Kidney (tissue), 14 donors: ENCODE results near the gene IRF5. TPM values are rescaled to one million over a fixed set of nuclear protein-coding genes. Genes with fewer than 3 reads are reported as not detected.
"Not testable (repeated sequence)": the region's sequence is repeated elsewhere in the genome, so short reads cannot be mapped to it uniquely, and the experiment has no call there.

Experiments used
- DNase-seq, 5 donors: peaks; one replicate each; pipeline ENCODE4 v3.0.0-alpha.2; 2013 to 2020
- FAIRE-seq: peaks from 2 replicates; lab custom pipeline; 2012; peaks lifted over from hg19 to GRCh38; lab: Jason Lieb, UNC
- H3K27ac ChIP-seq, 2 donors: one replicate each; pipeline ENCODE4 v1.7.0; 2013; ENCODE audit warnings: low read depth in 2 of 2, low read length in 2 of 2, inconsistent platforms in 1 of 2
- H3K27me3 ChIP-seq: one replicate; pipeline ENCODE4 v1.7.1; 2013; ENCODE audit warnings: low read length, inconsistent platforms; ENCODE audit not compliant: control insufficient read depth, insufficient read depth
- H3K36me3 ChIP-seq, 3 donors: one replicate each; pipeline versions ENCODE4 v1.7.0 to v1.7.1; 2013; ENCODE audit warnings: low read length in 3 of 3, control low read depth in 1 of 3, inconsistent platforms in 1 of 3; ENCODE audit not compliant: insufficient read depth in 3 of 3, control insufficient read depth in 2 of 3
- H3K4me1 ChIP-seq, 3 donors: one replicate each; pipeline versions ENCODE4 v1.7.0 to v1.7.1; 2013; ENCODE audit warnings: low read length in 3 of 3, inconsistent platforms in 1 of 3, low read depth in 1 of 3; ENCODE audit not compliant: control insufficient read depth in 2 of 3, insufficient read depth in 2 of 3
- H3K4me3 ChIP-seq, 3 donors: one replicate each; pipeline versions ENCODE4 v1.7.0 to v1.8.1; 2013; ENCODE audit warnings: low read length in 3 of 3, control low read depth in 1 of 3, inconsistent platforms in 1 of 3
- H3K9ac ChIP-seq, 3 donors: one replicate each; pipeline versions ENCODE4 v1.7.0 to v1.7.1; 2013; ENCODE audit warnings: low read length in 3 of 3, control low read depth in 1 of 3, inconsistent platforms in 1 of 3
- H3K9me3 ChIP-seq, 3 donors: one replicate each; pipeline versions ENCODE4 v1.7.0 to v1.7.1; 2013; ENCODE audit warnings: low read length in 3 of 3, control low read depth in 1 of 3, inconsistent platforms in 1 of 3; ENCODE audit not compliant: control insufficient read depth in 2 of 3, insufficient read depth in 1 of 3
- CTCF ChIP-seq: IDR thresholded peaks from 3 replicates; pipeline ENCODE4 v1.5.1; 2012; ENCODE audit warnings: mild to moderate bottlenecking, moderate library complexity, borderline replicate concordance; ENCODE audit not compliant: insufficient read depth; ENCODE audit errors: extremely low read depth
- intact Hi-C: fragments of 100-400 bp; cut with DNase I; formaldehyde crosslinking; loops from one replicate; pipeline ENCODE4 v1.11.1; 2022
- polyA plus RNA-seq: library from polyadenylated mRNA; stranded (reverse); fragments of 350-450 nt; fragmentation: Illumina TruSeq; extraction: RNeasy Lipid Tissue Mini Kit (QIAGEN cat#74804); gene quantifications from one replicate; pipeline ENCODE4 v1.2.3, GENCODE V29; 2014; ENCODE audit warnings: low read depth, low replicate concordance; ENCODE audit not compliant: insufficient read depth
- total RNA-seq: library from RNA; stranded (reverse); fragmentation: NEBNext Ultra II Directional; extraction: Animal tissue kit (Norgen Biotek cat#: 25700); gene quantifications from one replicate; pipeline ENCODE4 v1.2.1, GENCODE V29; 2021
- donor health status: control.
- donor health status: control.
- donor health status: control.
- donor health status: control.
- donor health status: control.
- donor health status: DM: yes; HTN: yes; CAD: no.
- donor health status: Normal renal cell carcinoma (clear cell type).

Gene IRF5
- total and polyA plus RNA-seq, 2 donors from 2014 or later = 13.0 to 27.1 TPM

GRCh38 chr7:128941946-128942526 lies 4.3 kb downstream of the IRF5 start:
- no peak overlapping the region for H3K9ac ChIP-seq
- DNase-seq (no peak), FAIRE-seq (no peak)
- H3K27ac ChIP-seq = no peak overlapping the region
- no peak overlapping the region for H3K4me3 ChIP-seq
- intact Hi-C loops = no loop called here
- H3K4me1 ChIP-seq = peaks cover 0 to 13% (median 4%) of the 10 kb centered on the region in 3 donors
- no peak for TF ChIP-seq CTCF
- H3K36me3 ChIP-seq = no peaks in the 10 kb centered on the region
- peaks cover 2% of the 10 kb centered on the region for H3K27me3 ChIP-seq
- no peaks in the 10 kb centered on the region for H3K9me3 ChIP-seq

- H3K27me3 ChIP-seq, DNase-seq, FAIRE-seq, H3K4me1 ChIP-seq, H3K36me3 ChIP-seq, H3K9ac ChIP-seq, H3K4me3 ChIP-seq, H3K9me3 ChIP-seq, H3K27ac ChIP-seq, intact Hi-C loops: not testable (repeated sequence)
These were observed 5.5 kb downstream of the IRF5 start for GRCh38 chr7:128943251-128943650.

GRCh38 chr7:128944487-128945236 lies 6.9 kb downstream of the IRF5 start:
- H3K27me3 ChIP-seq = no peaks in the 10 kb centered on the region
- intact Hi-C loops = no loop called here
- H3K4me3 ChIP-seq = no peak overlapping the region
- no peak overlapping the region for H3K27ac ChIP-seq
- H3K4me1 ChIP-seq = peaks cover 0 to 6% (median 0%) of the 10 kb centered on the region in 3 donors
- FAIRE-seq = no peak
- H3K9ac ChIP-seq = no peak overlapping the region
- no peaks in the 10 kb centered on the region for H3K9me3 ChIP-seq
- no peak for TF ChIP-seq CTCF
- no peak for DNase-seq
- H3K36me3 ChIP-seq = no peaks in the 10 kb centered on the region

- no peak for TF ChIP-seq CTCF
- intact Hi-C loops = no loop called here
- FAIRE-seq (no peak), DNase-seq (no peak)
- Histone ChIP-seq H3K27me3 (no peaks in the 10 kb centered on the region), H3K9me3 (no peaks in the 10 kb centered on the region), H3K4me1 (peaks cover 0 to 2% (median 0%) of the 10 kb centered on the region in 3 donors), H3K36me3 (no peaks in the 10 kb centered on the region), H3K9ac (no peak overlapping the region), H3K27ac (no peak overlapping the region), H3K4me3 (no peak overlapping the region)
These were observed 8.1 kb downstream of the IRF5 start for GRCh38 chr7:128945668-128946366.
